Astrocyte of the spinal cord (primary cell): ENCODE results near the gene SYT13.
"Not testable (repeated sequence)": the region's sequence is repeated elsewhere in the genome, so short reads cannot be mapped to it uniquely, and the experiment has no call there.

Source experiments
- DNase-seq: peaks from one replicate; pipeline ENCODE4 v3.0.0; 2011; ENCODE audit warnings: low read depth, low spot score
- H3K4me3 ChIP-seq: 2 replicates; pipeline ENCODE4 v1.5.1; 2011; ENCODE audit warnings: low read depth, mild to moderate bottlenecking, low read length, moderate library complexity
- in situ Hi-C: cut with HindIII; loops from 2 replicates; pipeline ENCODE4 v1.10.0; 2017; ENCODE audit warnings: low sequenced_read_pairs
- TF ChIP-seq, protein P1 (sequence below): IDR thresholded peaks from 2 replicates; pipeline ENCODE4 v1.5.1; 2012; ENCODE audit warnings: low read depth, mild to moderate bottlenecking, low read length, inconsistent platforms

SYT13 gene

GRCh38 chr11:45258982-45259530 lies 27.1 kb downstream of the SYT13 start:
- DNase-seq: no peak
- in situ Hi-C loops: no loop called here

DNA sequence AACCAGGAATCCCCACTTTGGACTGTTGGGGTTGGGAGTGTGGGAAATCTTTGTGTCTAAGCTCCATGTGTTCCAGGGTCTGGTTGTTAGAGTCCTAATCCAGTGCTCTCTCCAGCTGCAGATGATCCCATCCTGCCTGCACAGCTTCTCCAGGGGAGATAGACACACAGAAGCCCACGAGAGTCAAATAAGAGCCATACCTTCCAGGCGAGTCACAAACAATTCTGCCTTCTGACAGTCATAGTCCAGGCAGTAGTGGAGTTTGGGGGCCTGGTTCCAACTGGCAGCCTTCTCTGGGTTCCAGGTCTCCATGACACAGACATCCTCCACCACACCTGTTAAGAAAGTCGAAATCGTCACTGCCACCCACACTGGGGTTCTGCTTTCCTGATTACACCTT lies 32.1 kb downstream of the SYT13 start:
- TF ChIP-seq, protein P1, sequence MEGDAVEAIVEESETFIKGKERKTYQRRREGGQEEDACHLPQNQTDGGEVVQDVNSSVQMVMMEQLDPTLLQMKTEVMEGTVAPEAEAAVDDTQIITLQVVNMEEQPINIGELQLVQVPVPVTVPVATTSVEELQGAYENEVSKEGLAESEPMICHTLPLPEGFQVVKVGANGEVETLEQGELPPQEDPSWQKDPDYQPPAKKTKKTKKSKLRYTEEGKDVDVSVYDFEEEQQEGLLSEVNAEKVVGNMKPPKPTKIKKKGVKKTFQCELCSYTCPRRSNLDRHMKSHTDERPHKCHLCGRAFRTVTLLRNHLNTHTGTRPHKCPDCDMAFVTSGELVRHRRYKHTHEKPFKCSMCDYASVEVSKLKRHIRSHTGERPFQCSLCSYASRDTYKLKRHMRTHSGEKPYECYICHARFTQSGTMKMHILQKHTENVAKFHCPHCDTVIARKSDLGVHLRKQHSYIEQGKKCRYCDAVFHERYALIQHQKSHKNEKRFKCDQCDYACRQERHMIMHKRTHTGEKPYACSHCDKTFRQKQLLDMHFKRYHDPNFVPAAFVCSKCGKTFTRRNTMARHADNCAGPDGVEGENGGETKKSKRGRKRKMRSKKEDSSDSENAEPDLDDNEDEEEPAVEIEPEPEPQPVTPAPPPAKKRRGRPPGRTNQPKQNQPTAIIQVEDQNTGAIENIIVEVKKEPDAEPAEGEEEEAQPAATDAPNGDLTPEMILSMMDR: no peak
- no peak for DNase-seq
- in situ Hi-C loops: no loop called here
- H3K4me3 ChIP-seq: no peak overlapping the region

More at GRCh38 chr11:45258982-45259530, 27.1 kb downstream of the SYT13 start:
- no peak overlapping the region for H3K4me3 ChIP-seq
- TF ChIP-seq, protein P1: no peak

DNA sequence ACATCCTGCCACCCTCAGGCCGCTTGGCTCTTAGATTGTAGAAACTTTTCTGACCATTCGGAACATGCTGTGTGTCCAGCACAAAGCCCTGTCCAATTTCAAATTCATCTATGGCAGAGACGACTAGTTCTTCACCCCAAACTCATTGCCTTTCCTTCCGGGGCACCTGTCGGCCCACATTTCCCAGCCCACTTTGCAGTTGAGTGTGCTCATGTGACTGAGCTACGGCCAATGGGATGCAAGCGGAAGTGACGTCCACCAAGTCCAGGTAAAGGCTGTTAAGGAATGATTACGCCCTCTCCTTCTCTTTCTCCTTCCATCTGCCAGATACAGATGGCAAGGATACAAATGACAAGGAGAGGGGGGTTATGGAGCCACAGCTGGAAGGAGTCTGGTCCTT lies 32.5 kb downstream of the SYT13 start:
- DNase-seq: no peak
- no peak overlapping the region for H3K4me3 ChIP-seq
- in situ Hi-C loops: no loop called here
- TF ChIP-seq, protein P1: no peak

DNA sequence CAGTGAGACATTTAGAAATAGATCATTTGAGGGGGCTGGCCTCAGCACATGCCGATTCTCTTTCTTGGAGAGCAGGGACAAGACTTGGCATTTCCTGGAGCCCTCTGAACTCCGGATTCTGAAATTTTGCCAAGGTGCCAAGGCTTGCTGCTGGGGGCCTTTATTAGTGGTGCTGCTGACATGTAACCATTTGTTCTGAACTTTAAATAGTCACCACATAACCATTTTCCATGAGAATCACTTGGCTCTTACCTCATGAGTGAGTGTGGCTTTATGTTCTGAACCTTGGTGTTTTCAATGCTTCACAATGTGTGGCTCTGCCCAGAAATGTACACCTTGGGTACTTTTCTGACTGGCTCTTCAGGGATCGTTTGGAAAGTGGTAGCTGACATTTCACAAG lies 33.3 kb downstream of the SYT13 start:
- TF ChIP-seq, protein P1: no peak
- in situ Hi-C loops: no loop called here
- DNase-seq: no peak
- H3K4me3 ChIP-seq: no peak overlapping the region

DNA sequence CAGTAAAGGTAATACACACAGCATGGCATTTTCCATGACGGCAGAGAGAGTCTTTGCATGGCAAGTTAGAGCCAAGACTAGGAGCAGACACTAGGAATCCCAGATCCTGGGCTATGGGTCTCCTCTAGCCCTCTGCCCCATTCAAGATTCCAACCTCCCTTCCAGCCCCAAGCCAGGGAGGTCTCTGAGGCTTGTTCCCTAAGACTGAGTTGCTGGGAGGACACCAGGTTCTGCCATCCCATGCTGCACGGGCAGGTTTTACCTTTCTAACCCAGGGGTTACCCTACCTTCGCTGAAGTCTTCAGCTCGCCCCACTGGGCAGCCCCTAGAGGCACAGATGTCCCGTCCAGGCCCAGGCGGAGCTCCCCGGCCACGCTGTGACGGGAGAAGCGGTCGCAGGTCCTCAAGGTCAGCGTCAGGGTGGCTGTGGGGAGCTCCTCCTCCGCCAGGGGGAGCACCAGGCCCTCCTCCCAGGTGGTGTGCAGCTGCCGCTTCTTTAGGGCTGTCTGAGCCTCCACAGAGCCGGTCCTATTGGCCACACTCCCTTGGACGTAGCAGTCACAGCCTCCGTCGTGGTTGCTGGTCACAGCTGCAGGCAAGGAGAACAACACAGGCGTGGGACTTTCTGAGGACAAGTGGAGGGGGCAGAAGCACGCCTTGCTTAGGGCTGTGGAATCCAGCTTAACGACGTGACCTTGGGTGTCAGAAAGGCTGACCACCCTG lies 33.8 kb downstream of the SYT13 start:
- no peak overlapping the region for H3K4me3 ChIP-seq
- in situ Hi-C loops: no loop called here
- TF ChIP-seq, protein P1: peak; percentile 77
- DNase-seq: peak; percentile 23

DNA sequence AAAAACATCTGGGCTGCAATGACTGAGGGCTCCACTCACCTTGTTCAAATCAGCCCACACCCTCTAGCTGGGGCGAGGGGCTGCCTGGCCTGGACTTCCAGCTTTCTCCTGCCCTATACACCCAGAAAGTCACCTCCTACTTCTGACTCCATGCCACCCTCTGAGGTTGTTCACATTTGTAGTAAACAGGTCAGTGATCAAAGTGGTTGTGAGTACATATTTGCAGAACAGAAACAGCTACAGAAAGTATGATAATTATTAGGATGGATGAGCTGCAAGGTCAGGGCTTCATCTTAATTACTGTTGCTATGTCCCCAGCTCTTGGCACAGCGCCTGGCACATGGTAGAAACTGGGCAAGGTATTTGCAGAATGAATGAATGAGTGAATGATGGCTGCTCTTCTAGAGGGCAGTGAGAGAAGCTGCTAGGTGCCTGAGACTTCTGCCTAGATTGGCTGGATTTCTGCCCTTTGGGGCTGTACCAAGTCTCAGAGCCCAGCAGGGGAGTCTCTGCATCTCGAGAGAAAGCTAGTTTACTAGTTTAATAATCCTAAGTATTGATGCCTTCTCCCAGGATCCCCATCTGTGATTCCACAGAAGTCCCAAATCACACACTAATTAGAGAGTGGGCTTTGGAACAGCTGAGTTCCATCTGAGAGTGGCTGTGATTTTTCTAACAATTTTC lies 36.0 kb downstream of the SYT13 start:
- in situ Hi-C loops: no loop called here

GRCh38 chr11:45249372-45249771 lies 36.8 kb downstream of the SYT13 start:
- H3K4me3 ChIP-seq, DNase-seq, in situ Hi-C loops: not testable (repeated sequence)

More for the DNA sequence above, 36.0 kb downstream of the SYT13 start:
- no peak for DNase-seq
- H3K4me3 ChIP-seq: no peak overlapping the region
- TF ChIP-seq, protein P1: no peak
